SK-N-MC (cell line): ENCODE data around the gene MOB3B.

Source experiments
- EZH2 ChIP-seq: fragments of 200-600 bp; sonication (generic); IDR thresholded peaks from one replicate; pipeline ENCODE4 v1.6.1; 2017; ENCODE audit warnings: antibody characterized with exemption
- FOXP2 ChIP-seq: optimal IDR thresholded peaks from 2 replicates; pipeline ENCODE3; 2011; ENCODE audit warnings: mild to moderate bottlenecking, moderate library complexity; ENCODE audit not compliant: insufficient read depth; ENCODE audit errors: extremely low read length, control extremely low read depth
- POLR2AphosphoS5 ChIP-seq: IDR thresholded peaks from 2 replicates; pipeline ENCODE4 v1.6.1; 2012; ENCODE audit warnings: mild to moderate bottlenecking, low read depth, low read length, borderline replicate concordance

GRCh38 chr9:27396495-27396894 lies 133.1 kb downstream of the MOB3B start:
- no peak for TF ChIP-seq POLR2AphosphoS5
- TF ChIP-seq EZH2, result no peak
- TF ChIP-seq FOXP2, result no peak
